ENCODE measurements around the gene TMEM132D. TPM values are rescaled to one million over a fixed set of nuclear protein-coding genes. Genes with fewer than 3 reads are reported as not detected.

The TMEM132D gene
- total and polyA plus RNA-seq, 2 of the 8 experiments (the other 6 are each of a cell fraction or from before 2014, with no cell fraction given), result 3.5 to 10.1 TPM

DNA sequence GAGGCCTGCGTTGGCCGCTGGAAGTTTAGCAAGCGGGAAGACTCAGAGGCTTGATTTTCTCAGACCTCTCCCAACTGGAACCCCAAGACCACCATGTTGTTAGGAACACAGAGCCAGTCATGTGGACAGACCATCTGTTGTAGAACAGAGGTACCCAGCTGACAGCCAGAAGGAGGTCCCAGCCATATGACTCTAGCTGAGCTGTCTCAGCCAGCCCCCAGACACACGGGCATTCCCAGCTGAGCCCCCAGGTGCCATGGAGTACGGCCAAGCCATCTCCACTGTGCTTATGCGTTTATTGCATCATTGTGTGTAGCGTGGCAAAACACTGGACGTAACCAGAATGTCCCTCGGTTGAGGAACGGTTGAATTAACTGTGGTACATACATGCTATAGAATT lies 421.9 kb downstream of the TMEM132D start:
- Histone ChIP-seq H2BK120ac (replicated peaks; ENCODE audit: low read depth, low read length) (no peak overlapping the region), H4K5ac (ENCODE audit: insufficient read length, low read depth, low read length) (no peak overlapping the region), H3K4me2 (ENCODE audit: insufficient read depth in 1 of 2, low read depth in 2 of 2, low read length in 2 of 2) (no peak overlapping the region), H3K27me3 (replicated peaks in 1 of 4; ENCODE audit: control insufficient read depth in 3 of 4, extremely low read depth in 1 of 4, insufficient read depth in 3 of 4, low read length in 3 of 4) (no peaks in the 10 kb centered on the region), H2AFZ (ENCODE audit: low read length) (no peak overlapping the region), H3K79me1 (ENCODE audit: low read depth, low read length) (no peaks in the 10 kb centered on the region; the same call in 1 of the 2 replicates), H3K23ac (ENCODE audit: insufficient read length) (no peak overlapping the region), H3K79me2 (ENCODE audit: control insufficient read depth in 1 of 2, insufficient read depth in 2 of 2, low read length in 2 of 2) (no peaks in the 10 kb centered on the region), H2BK15ac (ENCODE audit: low read length) (no peak overlapping the region), H3K36me3 (ENCODE audit: control insufficient read depth in 2 of 4, insufficient read depth in 4 of 4, low read length in 3 of 4) (no peaks in the 10 kb centered on the region; a peak in 1 of 8 replicates), H3K9me3 (ENCODE audit: insufficient read depth in 2 of 2, low read depth in 1 of 2, low read length in 1 of 2) (no peaks in the 10 kb centered on the region), H2BK5ac (ENCODE audit: low read depth, low read length) (no peak overlapping the region), H2BK20ac (ENCODE audit: low read length) (no peak overlapping the region), H3K56ac (replicated peaks; ENCODE audit: insufficient read length, low read depth, low read length) (no peak overlapping the region), H4K8ac (ENCODE audit: extremely low read depth, insufficient read depth, low read length) (no peak overlapping the region), H3K4ac (replicated peaks; ENCODE audit: insufficient read length, low read depth, low read length) (no peak overlapping the region), H4K20me1 (replicated peaks in 1 of 2; ENCODE audit: control insufficient read depth in 1 of 2, insufficient read depth in 2 of 2, low read length in 2 of 2) (no peaks in the 10 kb centered on the region), H3K14ac (ENCODE audit: insufficient read length) (no peak overlapping the region), H3K27ac (ENCODE audit: low read depth, low read length) (no peak overlapping the region), H3K4me1 (replicated peaks in 1 of 4; ENCODE audit: control insufficient read depth in 3 of 4, insufficient read depth in 4 of 4, low read length in 3 of 4) (no peaks in the 10 kb centered on the region), H4K91ac (replicated peaks; ENCODE audit: insufficient read length, low read length) (no peak overlapping the region), H2AK5ac (ENCODE audit: low read depth, low read length) (no peak overlapping the region), H3K4me3 (ENCODE audit: extremely low read depth in 1 of 4, insufficient read depth in 2 of 4, low read depth in 3 of 4, low read length in 4 of 4) (no peak overlapping the region), H3K18ac (ENCODE audit: extremely low read depth, low read length) (no peak overlapping the region), H3K23me2 (ENCODE audit: low read depth, low read length) (no peaks in the 10 kb centered on the region), H3K9ac (replicated peaks in 1 of 4; ENCODE audit: extremely low read depth in 1 of 4, low read depth in 3 of 4, low read length in 3 of 4) (no peak overlapping the region), H2BK12ac (ENCODE audit: low read depth, low read length) (no peak overlapping the region)
- ChIA-PET POLR2A (ENCODE audit: partially characterized antibody) (no interaction called here), CTCF (ENCODE audit: partially characterized antibody) (no interaction called here)
- FAIRE-seq, result no peak
- DNase-seq (ENCODE audit: low read depth in 1 of 2, low spot score in 2 of 2), result no peak
- TF ChIP-seq CEBPB (IDR thresholded peaks at IDR 0.05; ENCODE audit: low read depth, low read length) (no peak), YY1 (IDR thresholded peaks at IDR 0.05; ENCODE audit: low read depth, low read length) (no peak), SIN3A (conservative IDR thresholded peaks at IDR 0.05 in 1 of 2, IDR thresholded peaks at IDR 0.05 in 1 of 2; ENCODE audit: low read depth in 1 of 2, low read length in 2 of 2) (no peak), BCL11A (IDR thresholded peaks at IDR 0.05; ENCODE audit: low read depth in 2 of 2, low read length in 2 of 2) (no peak), CTBP2 (IDR thresholded peaks at IDR 0.05; ENCODE audit: borderline replicate concordance, insufficient read depth, insufficient read length, low read length) (no peak)
- 94% methylated on average over 10 of the region's 10 CpGs; no CpG with 5 or more reads in 1 of the 2 experiments for WGBS, 2 experiments (ENCODE audit: extremely low coverage in 1 of 2, insufficient coverage in 1 of 2, insufficient read length in 1 of 2, insufficient replicate concordance in 2 of 2, low coverage in 1 of 2, low lambda C conversion rate in 2 of 2, missing lambda C conversion rate in 1 of 2)

All from H1 (cell line).